HG03432 (cell line): Measurements from ENCODE around the gene BCL2L14.
"Not testable (repeated sequence)": the region's sequence is repeated elsewhere in the genome, so short reads cannot be mapped to it uniquely, and the experiment has no call there.

ENCODE experiments used
- ATAC-seq: cut with Tn5 transposase; IDR thresholded peaks from one replicate; pipeline ENCODE4 v1.9.1; 2021; ENCODE audit warnings: mild to moderate bottlenecking, moderate library complexity; ENCODE audit not compliant: unreplicated experiment

The BCL2L14 gene

GRCh38 chr12:12099102-12099501, 28.4 kb downstream of the BCL2L14 start:
- ATAC-seq: no peak

DNA sequence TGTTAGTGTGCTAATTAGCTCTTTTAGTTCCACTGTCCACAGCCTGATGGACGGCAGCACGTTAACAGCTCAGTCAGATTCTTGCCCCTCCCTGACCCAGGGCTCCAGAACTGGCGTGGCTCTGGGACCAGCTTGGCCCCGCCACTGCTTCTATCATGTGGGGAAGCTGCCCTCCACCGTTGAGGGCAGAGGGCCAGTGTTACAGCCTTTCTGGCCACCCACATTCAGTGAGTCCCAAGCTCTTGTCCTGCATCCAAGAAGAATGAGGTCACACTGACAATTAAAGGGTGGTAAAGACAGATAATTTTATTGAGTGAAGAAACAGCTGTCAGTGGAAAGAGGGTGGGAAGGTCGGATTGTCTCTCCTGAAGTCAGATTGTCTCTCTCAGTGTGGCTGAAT, 36.9 kb downstream of the BCL2L14 start:
- ATAC-seq: no peak

DNA sequence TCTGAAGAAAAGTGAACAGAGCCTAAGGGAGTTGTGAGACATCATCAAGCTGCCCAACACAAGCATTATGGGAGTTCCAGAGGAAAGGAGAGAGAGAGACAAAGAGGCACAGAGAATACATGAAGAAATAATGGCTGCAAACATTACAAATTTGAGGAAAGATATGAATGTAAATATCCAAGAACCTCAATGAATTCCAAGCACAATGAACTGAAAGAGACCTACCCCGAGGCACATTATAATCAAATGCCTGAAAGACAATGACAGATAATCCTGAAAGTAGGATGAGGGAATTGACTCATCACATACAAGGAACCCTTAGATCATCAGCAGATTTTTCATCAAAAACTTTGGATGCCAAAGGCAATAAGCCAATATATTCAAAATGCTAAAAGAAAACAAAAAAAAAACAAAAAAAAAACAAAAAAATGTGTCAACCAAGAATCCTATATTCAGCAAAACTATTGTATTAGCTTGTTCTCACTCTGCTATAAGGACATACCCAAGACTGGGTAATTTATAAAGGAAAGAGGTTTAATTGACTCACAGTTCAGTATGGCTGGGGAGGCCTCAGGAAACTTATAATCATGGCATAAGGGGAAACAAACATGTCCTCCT, 37.8 kb downstream of the BCL2L14 start:
- no peak for ATAC-seq

DNA sequence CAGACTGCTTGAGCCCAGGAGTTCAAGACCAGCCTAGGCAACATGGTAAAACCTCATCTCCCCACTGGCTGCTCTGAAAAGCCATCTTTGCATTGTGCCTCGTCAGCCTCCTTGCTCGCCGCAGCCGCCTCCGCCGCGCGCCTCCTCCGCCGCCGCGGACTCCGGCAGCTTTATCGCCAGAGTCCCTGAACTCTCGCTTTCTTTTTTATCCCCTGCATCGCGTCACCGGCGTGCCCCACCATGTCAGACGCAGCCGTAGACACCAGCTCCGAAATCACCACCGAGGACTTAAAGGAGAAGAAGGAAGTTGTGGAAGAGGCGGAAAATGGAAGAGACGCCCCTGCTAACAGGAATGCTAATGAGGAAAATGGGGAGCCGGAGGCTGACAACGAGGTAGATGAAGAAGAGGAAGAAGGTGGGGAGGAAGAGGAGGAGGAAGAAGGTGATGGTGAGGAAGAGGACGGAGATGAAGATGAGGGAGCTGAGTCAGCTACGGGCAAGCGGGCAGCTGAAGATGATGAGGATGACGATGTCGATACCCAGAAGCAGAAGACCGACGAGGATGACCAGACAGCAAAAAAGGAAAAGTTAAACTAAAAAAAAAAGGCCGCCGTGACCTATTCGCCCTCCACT, 40.3 kb downstream of the BCL2L14 start:
- ATAC-seq: not testable (repeated sequence)

DNA sequence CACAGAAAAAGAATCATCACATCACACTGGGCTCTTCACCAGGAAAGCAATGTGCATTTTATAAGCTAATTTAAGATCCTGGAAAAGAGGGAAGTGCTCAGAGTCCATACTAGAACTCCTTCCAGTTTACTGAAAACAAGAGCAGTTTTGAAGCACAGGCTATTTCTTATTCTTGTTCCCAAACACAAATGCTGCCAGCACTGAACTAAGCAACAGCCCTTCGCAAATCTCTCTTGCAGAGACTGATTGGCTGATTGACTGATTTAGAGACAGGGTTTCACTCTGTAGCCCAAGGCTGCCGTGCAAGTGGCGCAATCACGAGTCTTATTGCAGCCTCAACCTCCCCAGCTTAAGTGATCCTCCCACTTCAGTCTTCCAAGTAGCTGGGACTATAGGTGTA, 44.8 kb downstream of the BCL2L14 start:
- ATAC-seq: no peak

GRCh38 chr12:12116677-12117076, 45.9 kb downstream of the BCL2L14 start:
- no peak for ATAC-seq

DNA sequence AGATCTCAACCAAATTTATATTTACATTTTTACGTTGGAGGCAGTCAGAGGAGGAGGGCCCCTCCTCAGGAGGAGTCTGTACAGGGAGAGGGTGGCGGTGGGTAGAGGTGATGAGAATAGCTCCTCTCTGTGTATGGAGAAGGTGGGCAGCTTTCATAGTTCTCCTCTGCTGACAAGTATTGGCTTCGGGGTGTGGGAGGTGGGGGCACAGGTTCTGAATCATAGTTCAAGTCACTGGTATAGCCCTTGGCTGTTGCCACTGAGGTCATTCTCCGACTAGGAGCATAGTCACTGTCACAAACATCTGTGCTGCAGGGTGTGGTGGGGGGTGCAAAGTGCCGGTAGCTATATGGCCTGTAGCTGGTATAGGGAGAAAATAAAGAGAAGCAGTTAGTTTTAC, 50.3 kb downstream of the BCL2L14 start:
- no peak for ATAC-seq

DNA sequence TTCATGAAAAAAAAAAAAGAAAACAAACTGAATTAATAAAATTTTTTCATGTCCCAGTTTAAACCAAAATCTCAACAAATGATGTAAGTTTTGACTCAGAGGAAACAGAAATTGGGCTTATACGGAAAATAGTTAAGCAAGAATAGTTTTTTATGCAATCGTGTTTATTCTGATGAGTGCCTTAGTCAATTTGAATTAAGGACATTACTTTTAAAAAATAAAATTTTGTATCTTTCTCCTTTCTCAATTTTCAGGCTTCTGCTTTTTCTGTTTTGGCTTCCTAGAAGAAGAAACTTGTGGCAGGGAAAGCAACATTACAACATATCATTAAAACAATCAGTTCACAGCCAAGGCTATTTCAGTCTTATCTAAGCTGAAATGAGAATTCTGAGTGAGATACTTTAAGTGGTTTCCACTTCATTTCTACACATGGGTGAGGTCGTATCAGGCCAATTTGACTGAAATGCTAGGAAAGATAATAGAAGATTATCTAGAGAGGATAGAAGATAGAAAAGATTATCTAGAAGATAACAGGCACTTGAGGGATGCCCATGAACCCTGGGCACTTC, 52.4 kb downstream of the BCL2L14 start:
- ATAC-seq: no peak

- no peak for ATAC-seq
Measured at GRCh38 chr12:12126551-12126950, 55.8 kb downstream of the BCL2L14 start.

DNA sequence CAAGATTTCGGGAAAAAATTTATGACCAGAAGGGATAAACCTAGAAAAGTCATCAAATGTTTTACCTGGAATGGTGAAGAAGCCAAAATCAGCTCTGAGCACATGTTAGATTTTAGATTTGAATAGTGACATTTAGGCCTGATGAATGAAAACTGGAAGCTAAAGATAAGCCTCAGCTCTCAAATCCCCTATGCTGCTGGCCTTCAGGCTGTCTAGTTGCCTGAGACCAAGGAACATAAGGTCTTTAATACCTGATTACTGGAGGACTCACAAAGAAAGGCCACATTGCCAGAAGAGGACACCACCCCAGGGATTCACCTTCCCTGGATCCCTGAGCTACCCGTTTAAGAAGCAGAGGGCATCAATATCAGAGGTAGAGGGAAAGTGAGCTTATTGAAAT, 56.6 kb downstream of the BCL2L14 start:
- ATAC-seq: no peak

GRCh38 chr12:12128670-12129069, 57.9 kb downstream of the BCL2L14 start:
- no peak for ATAC-seq

- ATAC-seq: no peak
Measured at GRCh38 chr12:12133259-12133658, 62.5 kb downstream of the BCL2L14 start.

DNA sequence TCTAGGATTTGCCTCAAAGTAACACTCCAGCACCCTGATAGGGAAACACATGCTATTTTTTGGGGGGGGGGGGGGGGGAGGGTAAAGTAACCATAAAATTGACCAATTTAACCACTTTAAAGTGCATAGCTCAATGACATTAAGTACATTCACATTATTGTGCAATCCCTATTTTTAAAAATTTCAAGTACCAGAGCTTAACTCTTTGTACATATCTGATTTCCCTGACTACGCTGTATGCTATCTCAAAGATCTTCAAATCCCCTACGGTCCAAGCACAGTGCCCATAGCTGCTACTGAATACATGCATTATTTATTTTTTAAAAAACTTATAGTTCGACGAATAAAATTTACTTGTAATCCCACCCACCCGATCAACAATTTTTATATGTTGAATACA, 63.0 kb downstream of the BCL2L14 start:
- ATAC-seq: no peak

DNA sequence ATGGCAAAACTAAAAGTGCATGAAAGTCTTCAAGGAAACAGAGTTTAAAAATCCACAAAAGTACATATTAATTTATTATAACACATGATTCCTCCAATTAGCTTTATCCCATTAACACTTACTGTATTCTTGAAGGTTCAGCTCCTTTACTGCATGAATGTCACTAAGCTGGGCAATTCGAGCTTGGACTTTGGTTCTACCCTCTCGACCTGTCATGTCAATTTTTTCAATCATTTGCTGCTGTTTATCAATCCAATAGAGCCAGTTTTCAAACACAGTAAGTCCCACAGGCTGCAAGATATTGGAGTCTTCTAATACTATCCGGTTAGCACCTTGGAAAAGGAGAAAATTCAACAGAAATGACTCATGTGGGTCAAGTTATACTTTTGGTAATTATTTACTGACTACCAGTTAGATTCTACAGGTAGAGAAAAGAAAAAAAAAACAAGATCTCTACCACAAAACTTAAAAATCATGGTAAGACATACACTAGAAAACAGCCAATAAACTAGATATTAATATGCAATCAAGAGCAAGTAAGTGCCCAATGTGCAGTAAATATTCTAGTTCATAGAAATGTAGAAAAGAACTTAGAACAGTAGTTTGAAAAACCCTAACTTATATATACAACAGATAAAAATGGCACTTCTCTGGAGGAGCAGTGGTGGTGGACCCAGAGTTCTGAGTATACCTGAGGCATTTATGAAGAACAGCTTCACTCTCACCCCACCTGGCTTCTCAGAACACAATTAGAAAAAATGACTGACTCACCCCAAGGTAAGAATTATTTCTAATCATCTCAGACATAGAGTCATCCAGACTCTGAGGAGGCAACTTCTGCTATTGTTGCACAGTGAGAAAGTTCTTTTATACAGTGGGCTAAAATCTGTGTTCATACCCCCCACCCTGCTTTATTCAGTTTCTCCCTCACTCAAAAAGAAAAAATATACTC, 67.7 kb downstream of the BCL2L14 start:
- ATAC-seq: no peak

- ATAC-seq: no peak
Measured at GRCh38 chr12:12141000-12141399, 70.3 kb downstream of the BCL2L14 start.

GRCh38 chr12:12144531-12144930, 73.8 kb downstream of the BCL2L14 start:
- ATAC-seq: not testable (repeated sequence)

- no peak for ATAC-seq
Measured at GRCh38 chr12:12147111-12147510, 76.4 kb downstream of the BCL2L14 start.
